ENCODE results near the gene CCBE1.

The CCBE1 gene

DNA sequence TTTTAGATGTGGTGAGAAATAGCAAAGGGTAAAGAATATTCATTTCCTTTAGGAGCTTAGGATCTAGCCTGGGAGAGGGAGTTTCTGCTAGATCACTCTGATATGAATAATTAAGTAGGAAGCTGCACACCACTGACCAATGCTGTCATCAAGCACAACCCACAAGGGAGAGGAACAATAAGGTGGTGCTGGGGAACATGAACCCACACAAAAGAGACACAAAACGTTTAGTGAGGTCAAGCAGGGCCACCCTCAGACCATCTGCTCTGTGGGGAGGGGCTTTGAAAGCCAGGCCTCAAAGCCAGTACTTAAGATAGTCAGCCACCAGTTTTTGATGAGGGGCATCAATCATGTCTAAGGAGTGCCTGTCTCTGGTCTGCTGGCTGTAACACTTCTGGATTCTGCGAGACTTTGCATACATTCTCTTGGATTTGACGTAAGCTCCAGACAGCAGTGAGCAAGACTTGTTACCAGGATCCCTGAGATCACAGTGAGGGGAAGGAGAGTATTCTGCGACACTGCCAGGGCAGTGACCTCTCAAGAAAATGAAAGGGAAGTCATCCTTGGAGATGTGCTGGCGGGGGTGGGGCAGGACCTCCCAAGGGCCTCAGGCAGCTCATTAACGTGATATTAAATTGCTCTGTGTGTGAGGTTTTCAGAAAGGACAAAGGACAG is 127.0 kb downstream of the CCBE1 start:
- no peaks in the 10 kb centered on the region for H3K27me3 ChIP-seq (ENCODE audit: control insufficient read depth, insufficient read depth, low read length)
- H3K9ac ChIP-seq (ENCODE audit: low read depth, low read length), result no peak overlapping the region
- H3K27ac ChIP-seq (ENCODE audit: low read depth, low read length), result peak overlapping the region; percentile 40
- H3K9me3 ChIP-seq (ENCODE audit: control insufficient read depth, insufficient read depth, low read length), result no peaks in the 10 kb centered on the region
- peaks cover 9% of the 10 kb centered on the region; the same call in 1 of the 2 replicates for H3K4me1 ChIP-seq (ENCODE audit: control insufficient read depth, insufficient read depth, low read length)
- no peaks in the 10 kb centered on the region for H3K36me3 ChIP-seq (ENCODE audit: control insufficient read depth, insufficient read depth, low read length)
- no peak overlapping the region for H3K4me3 ChIP-seq (ENCODE audit: low read depth, low read length)

DNA sequence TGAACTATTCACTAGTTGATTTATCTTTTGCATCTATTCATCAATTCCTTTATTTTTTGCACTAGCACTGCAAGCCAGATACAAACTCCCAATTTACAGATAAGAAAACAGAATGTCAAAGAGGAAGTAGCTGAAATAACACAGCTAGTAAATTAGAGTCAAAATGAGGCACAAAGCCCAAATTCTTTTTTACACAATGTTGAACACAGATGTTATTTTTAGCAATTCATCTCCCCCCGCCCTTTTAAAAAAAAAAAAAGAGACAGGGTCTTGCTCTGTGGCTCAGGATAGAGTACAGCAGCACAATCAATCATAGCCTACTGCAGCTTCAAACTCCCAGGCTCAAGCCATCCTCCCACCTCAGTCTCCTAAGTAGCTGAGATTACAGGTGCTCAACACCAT is 127.8 kb downstream of the CCBE1 start:
- Histone ChIP-seq H3K4me1 (ENCODE audit: control insufficient read depth, insufficient read depth, low read length) (peaks cover 9% of the 10 kb centered on the region; the same call in 1 of the 2 replicates), H3K9ac (ENCODE audit: low read depth, low read length) (no peak overlapping the region), H3K9me3 (ENCODE audit: control insufficient read depth, insufficient read depth, low read length) (no peaks in the 10 kb centered on the region), H3K36me3 (ENCODE audit: control insufficient read depth, insufficient read depth, low read length) (no peaks in the 10 kb centered on the region), H3K4me3 (ENCODE audit: low read depth, low read length) (no peak overlapping the region), H3K27me3 (ENCODE audit: control insufficient read depth, insufficient read depth, low read length) (no peaks in the 10 kb centered on the region), H3K27ac (ENCODE audit: low read depth, low read length) (no peak overlapping the region)

DNA sequence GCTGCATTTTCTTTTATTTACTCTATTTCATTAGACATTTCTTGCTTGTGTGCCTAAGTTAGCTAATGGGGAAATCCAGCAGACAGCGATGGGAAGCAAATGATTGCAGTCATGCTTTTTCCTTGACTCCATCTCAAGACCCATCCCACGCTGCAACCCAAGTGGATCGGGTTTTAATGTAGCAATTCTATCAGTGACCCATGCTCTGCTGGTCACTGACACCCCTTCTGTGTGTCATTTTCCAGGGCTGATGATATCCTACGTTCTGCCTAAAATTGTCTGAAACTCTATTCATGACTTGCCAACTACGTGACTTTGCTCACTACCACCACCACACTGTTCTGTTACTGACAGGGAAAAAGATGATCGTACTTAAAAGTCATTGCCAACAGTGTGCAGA is 129.8 kb downstream of the CCBE1 start:
- no peaks in the 10 kb centered on the region for H3K36me3 ChIP-seq (ENCODE audit: control insufficient read depth, insufficient read depth, low read length)
- no peak overlapping the region for H3K9ac ChIP-seq (ENCODE audit: low read depth, low read length)
- H3K9me3 ChIP-seq (ENCODE audit: control insufficient read depth, insufficient read depth, low read length), result no peaks in the 10 kb centered on the region
- no peaks in the 10 kb centered on the region for H3K27me3 ChIP-seq (ENCODE audit: control insufficient read depth, insufficient read depth, low read length)
- H3K27ac ChIP-seq (ENCODE audit: low read depth, low read length), result no peak overlapping the region
- H3K4me1 ChIP-seq (ENCODE audit: control insufficient read depth, insufficient read depth, low read length), result peaks cover 9% of the 10 kb centered on the region; the same call in 1 of the 2 replicates
- H3K4me3 ChIP-seq (ENCODE audit: low read depth, low read length), result no peak overlapping the region

DNA sequence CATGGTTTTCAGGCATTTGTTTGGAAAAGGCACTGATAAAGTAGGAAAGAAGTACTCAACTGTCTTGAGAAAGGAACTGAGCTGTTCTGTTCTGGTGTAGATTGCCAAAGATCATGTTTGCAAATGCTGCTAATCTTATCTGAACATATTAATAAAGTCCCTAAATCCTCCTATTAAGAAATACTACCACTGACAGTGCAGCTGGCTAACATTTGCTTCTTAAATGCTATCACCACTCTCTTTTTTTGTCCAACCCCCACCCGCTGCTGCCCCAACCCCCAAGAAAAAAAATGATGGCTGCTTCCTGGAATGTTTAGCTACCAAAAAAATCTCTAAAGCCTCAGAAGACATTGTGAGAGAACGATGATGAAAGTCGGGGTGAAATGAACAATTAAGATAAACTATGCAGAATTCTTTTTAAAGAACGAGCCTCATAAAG is 130.7 kb downstream of the CCBE1 start:
- no peak overlapping the region for H3K9ac ChIP-seq (ENCODE audit: low read depth, low read length)
- peaks cover 9% of the 10 kb centered on the region; the same call in 1 of the 2 replicates for H3K4me1 ChIP-seq (ENCODE audit: control insufficient read depth, insufficient read depth, low read length)
- no peak overlapping the region for H3K27ac ChIP-seq (ENCODE audit: low read depth, low read length)
- H3K9me3 ChIP-seq (ENCODE audit: control insufficient read depth, insufficient read depth, low read length), result no peaks in the 10 kb centered on the region
- H3K36me3 ChIP-seq (ENCODE audit: control insufficient read depth, insufficient read depth, low read length), result no peaks in the 10 kb centered on the region
- no peak overlapping the region for H3K4me3 ChIP-seq (ENCODE audit: low read depth, low read length)
- no peaks in the 10 kb centered on the region for H3K27me3 ChIP-seq (ENCODE audit: control insufficient read depth, insufficient read depth, low read length)

DNA sequence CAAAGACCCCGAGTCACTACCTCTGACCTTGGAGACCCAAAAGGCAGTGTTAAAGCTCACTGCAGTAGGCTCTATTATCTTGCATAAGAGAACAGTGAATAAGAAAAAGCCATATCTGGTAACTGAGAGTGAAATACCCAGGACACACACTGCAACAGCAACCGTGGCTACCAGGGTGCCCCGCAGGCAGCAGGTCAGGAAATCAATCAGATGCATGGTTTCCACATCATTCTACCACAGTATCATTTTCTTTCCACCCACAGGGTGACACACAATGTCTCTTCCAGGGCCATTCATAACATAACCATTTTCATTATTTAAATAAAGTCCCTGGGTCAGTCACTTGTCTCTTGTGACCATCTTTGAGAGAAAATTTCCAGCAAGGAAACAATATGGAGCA is 131.3 kb downstream of the CCBE1 start:
- H3K27ac ChIP-seq (ENCODE audit: low read depth, low read length), result no peak overlapping the region
- no peaks in the 10 kb centered on the region for H3K27me3 ChIP-seq (ENCODE audit: control insufficient read depth, insufficient read depth, low read length)
- no peak overlapping the region for H3K9ac ChIP-seq (ENCODE audit: low read depth, low read length)

DNA sequence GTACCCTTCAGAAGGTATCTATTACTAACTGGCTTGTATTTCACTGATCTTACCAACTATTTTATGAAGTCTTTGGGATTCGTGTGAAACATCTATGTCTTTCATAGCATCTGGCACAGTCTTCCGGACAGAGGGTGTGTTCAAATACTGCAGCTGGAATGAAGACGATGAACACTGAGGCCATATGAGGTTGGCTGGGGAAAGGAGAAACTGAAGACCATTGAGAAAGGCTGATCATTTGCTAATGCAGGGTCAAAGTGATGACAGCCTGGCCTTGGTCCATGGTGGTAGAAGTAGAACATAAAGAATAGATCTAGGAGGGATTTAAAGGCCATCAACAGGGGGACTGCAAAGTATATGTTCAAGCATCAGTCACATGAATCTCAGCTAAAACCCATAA is 132.7 kb downstream of the CCBE1 start:
- no peak overlapping the region for H3K27ac ChIP-seq (ENCODE audit: low read depth, low read length)
- peaks cover 5% of the 10 kb centered on the region; the same call in 1 of the 2 replicates for H3K4me1 ChIP-seq (ENCODE audit: control insufficient read depth, insufficient read depth, low read length)
- no peak overlapping the region for H3K4me3 ChIP-seq (ENCODE audit: low read depth, low read length)
- no peaks in the 10 kb centered on the region for H3K36me3 ChIP-seq (ENCODE audit: control insufficient read depth, insufficient read depth, low read length)
- no peaks in the 10 kb centered on the region for H3K27me3 ChIP-seq (ENCODE audit: control insufficient read depth, insufficient read depth, low read length)
- H3K9me3 ChIP-seq (ENCODE audit: control insufficient read depth, insufficient read depth, low read length), result no peaks in the 10 kb centered on the region
- H3K9ac ChIP-seq (ENCODE audit: low read depth, low read length), result no peak overlapping the region

More for the DNA sequence above, 131.3 kb downstream of the CCBE1 start:
- no peaks in the 10 kb centered on the region for H3K9me3 ChIP-seq (ENCODE audit: control insufficient read depth, insufficient read depth, low read length)
- H3K4me3 ChIP-seq (ENCODE audit: low read depth, low read length), result no peak overlapping the region
- peaks cover 9% of the 10 kb centered on the region; the same call in 1 of the 2 replicates for H3K4me1 ChIP-seq (ENCODE audit: control insufficient read depth, insufficient read depth, low read length)
- no peaks in the 10 kb centered on the region for H3K36me3 ChIP-seq (ENCODE audit: control insufficient read depth, insufficient read depth, low read length)

DNA sequence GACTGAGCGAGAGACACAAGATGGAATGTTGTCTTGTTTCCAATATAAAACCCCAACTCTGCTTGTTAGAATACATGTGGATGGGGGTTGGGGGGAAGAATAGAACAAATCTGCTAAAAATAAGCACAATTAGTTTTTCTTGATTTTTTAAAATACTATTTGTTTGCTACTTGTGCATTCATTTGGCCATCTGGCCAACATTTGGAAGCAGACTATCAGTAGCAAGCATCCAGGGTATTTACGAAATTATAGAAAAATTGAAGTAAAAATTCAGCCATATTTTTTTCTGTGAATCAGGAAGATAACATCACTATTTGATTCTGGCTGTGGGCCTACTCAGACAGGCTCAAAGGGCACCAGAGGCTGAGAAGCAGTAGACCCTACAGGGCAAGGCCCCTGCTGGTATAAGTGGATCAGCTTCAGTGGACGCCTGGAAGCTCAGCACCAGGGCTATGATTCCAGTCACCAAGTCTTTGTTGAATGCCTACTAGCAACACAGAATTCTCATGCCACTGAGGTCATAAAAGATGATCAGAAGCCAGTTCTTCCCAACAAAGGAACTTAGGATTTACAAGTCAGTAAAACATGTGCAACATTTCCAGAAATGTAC is 133.9 kb downstream of the CCBE1 start:
- Histone ChIP-seq H3K36me3 (ENCODE audit: control insufficient read depth, insufficient read depth, low read length) (no peaks in the 10 kb centered on the region), H3K27ac (ENCODE audit: low read depth, low read length) (no peak overlapping the region), H3K9me3 (ENCODE audit: control insufficient read depth, insufficient read depth, low read length) (no peaks in the 10 kb centered on the region), H3K4me1 (ENCODE audit: control insufficient read depth, insufficient read depth, low read length) (peaks cover 5% of the 10 kb centered on the region; the same call in 1 of the 2 replicates), H3K9ac (ENCODE audit: low read depth, low read length) (no peak overlapping the region), H3K4me3 (ENCODE audit: low read depth, low read length) (no peak overlapping the region), H3K27me3 (ENCODE audit: control insufficient read depth, insufficient read depth, low read length) (no peaks in the 10 kb centered on the region)

DNA sequence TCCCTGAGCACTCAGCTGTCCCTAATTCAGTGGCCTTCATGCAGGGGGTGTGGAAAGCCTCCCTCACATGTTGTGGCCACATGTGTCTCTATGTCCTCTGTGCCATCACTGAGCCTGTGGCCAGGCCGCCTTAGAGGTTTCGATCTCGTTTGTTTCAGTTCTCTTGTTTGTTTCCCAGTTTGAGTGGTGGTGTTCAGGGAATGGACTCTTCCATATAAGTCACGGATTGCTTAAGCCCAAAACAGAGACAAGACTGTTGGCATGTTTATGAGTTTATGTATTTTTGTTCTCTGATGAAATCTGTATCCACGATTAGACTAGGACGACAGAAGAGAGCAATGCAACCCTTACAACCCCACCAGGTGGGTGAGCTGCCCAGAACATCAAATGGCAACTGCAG is 134.5 kb downstream of the CCBE1 start:
- Histone ChIP-seq H3K27me3 (ENCODE audit: control insufficient read depth, insufficient read depth, low read length) (no peaks in the 10 kb centered on the region), H3K9ac (ENCODE audit: low read depth, low read length) (no peak overlapping the region), H3K4me3 (ENCODE audit: low read depth, low read length) (no peak overlapping the region)

DNA sequence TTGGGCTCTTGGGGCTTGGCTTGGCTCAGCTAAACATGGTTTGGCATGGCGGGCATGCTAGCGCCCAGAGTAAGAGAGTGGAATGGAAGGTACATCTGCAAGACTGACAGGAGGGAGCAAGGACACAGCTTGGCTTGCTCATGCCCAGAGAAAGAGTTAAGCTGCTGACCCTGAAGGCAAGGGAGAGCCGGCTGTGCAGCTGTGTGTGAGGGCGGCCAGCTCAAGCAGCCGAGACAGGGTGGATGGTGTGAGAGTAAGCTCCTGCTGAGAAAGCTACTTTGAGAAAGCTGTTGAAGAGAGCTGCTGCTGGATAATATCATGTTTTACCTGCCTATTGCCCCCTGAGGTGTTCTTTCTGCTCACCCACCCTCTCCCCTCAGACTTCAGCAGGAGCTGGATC is 135.6 kb downstream of the CCBE1 start:
- no peaks in the 10 kb centered on the region for H3K36me3 ChIP-seq (ENCODE audit: control insufficient read depth, insufficient read depth, low read length)
- H3K4me1 ChIP-seq (ENCODE audit: control insufficient read depth, insufficient read depth, low read length), result peaks cover 5% of the 10 kb centered on the region; the same call in 1 of the 2 replicates
- H3K4me3 ChIP-seq (ENCODE audit: low read depth, low read length), result no peak overlapping the region
- no peak overlapping the region for H3K27ac ChIP-seq (ENCODE audit: low read depth, low read length)
- H3K9me3 ChIP-seq (ENCODE audit: control insufficient read depth, insufficient read depth, low read length), result no peaks in the 10 kb centered on the region
- no peaks in the 10 kb centered on the region for H3K27me3 ChIP-seq (ENCODE audit: control insufficient read depth, insufficient read depth, low read length)
- no peak overlapping the region for H3K9ac ChIP-seq (ENCODE audit: low read depth, low read length)

More for the DNA sequence above, 134.5 kb downstream of the CCBE1 start:
- H3K4me1 ChIP-seq (ENCODE audit: control insufficient read depth, insufficient read depth, low read length), result peaks cover 5% of the 10 kb centered on the region; the same call in 1 of the 2 replicates
- H3K9me3 ChIP-seq (ENCODE audit: control insufficient read depth, insufficient read depth, low read length), result no peaks in the 10 kb centered on the region
- H3K27ac ChIP-seq (ENCODE audit: low read depth, low read length), result no peak overlapping the region
- no peaks in the 10 kb centered on the region for H3K36me3 ChIP-seq (ENCODE audit: control insufficient read depth, insufficient read depth, low read length)

DNA sequence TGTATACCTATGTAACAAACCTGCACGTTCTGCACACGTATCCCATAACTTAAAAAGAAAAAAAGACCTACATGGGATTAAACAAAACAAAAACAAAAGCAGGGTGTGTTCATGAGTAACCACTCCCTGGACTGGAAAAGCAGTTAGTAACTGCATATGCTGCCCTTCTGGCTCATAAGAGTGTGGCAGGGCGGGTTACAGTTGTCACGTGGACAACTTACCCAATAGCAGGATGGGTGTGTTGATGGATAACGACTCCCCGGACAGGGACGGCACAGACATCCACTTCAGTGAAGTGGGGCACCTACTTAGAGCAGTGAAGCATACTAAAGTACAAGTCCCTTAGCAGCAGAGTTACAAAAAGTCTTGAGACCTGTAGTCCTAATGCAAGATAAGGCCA is 136.7 kb downstream of the CCBE1 start:
- Histone ChIP-seq H3K36me3 (ENCODE audit: control insufficient read depth, insufficient read depth, low read length) (no peaks in the 10 kb centered on the region), H3K4me1 (ENCODE audit: control insufficient read depth, insufficient read depth, low read length) (peaks cover 4% of the 10 kb centered on the region; the same call in 1 of the 2 replicates), H3K27ac (ENCODE audit: low read depth, low read length) (no peak overlapping the region), H3K9me3 (ENCODE audit: control insufficient read depth, insufficient read depth, low read length) (no peaks in the 10 kb centered on the region), H3K9ac (ENCODE audit: low read depth, low read length) (no peak overlapping the region), H3K27me3 (ENCODE audit: control insufficient read depth, insufficient read depth, low read length) (no peaks in the 10 kb centered on the region), H3K4me3 (ENCODE audit: low read depth, low read length) (no peak overlapping the region)

DNA sequence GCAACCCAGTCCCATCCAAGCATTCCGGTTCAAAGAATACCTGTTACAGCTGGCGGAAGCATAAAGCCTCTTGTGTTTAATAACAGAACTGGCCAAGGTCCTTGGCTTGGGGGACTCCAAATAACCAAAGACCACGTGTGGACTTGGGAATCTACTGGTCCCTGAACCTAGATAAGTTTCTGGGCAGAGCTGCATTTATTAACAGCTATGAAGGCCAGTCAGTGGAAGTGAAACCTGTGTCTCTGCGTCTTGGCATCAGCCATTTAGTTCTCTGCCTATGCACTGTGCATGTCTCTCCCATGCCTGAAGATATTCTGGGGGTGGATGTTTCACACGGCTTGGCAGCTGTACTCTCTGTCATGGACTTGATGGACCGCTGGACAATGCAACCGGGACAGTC is 137.7 kb downstream of the CCBE1 start:
- Histone ChIP-seq H3K36me3 (ENCODE audit: control insufficient read depth, insufficient read depth, low read length) (no peaks in the 10 kb centered on the region), H3K27ac (ENCODE audit: low read depth, low read length) (no peak overlapping the region), H3K9me3 (ENCODE audit: control insufficient read depth, insufficient read depth, low read length) (no peaks in the 10 kb centered on the region), H3K9ac (ENCODE audit: low read depth, low read length) (no peak overlapping the region), H3K4me3 (ENCODE audit: low read depth, low read length) (no peak overlapping the region), H3K27me3 (ENCODE audit: control insufficient read depth, insufficient read depth, low read length) (no peaks in the 10 kb centered on the region), H3K4me1 (ENCODE audit: control insufficient read depth, insufficient read depth, low read length) (peaks cover 4% of the 10 kb centered on the region; the same call in 1 of the 2 replicates)
